HG03558 (cell line): Measurements from ENCODE around the gene PTPRG.

ENCODE experiments used
- ATAC-seq: cut with Tn5 transposase; IDR thresholded peaks from one replicate; pipeline ENCODE4 v1.9.1; 2021; ENCODE audit warnings: moderate number of reproducible peaks; ENCODE audit not compliant: unreplicated experiment; ENCODE audit errors: extremely low read depth

PTPRG gene

GRCh38 chr3:61646360-61646759 is 85.0 kb downstream of the PTPRG start:
- no peak for ATAC-seq

GRCh38 chr3:61646851-61647525 is 85.6 kb downstream of the PTPRG start:
- no peak for ATAC-seq

- no peak for ATAC-seq
These were observed 87.1 kb downstream of the PTPRG start for GRCh38 chr3:61648481-61648880.

GRCh38 chr3:61649381-61650170 is 88.2 kb downstream of the PTPRG start:
- no peak for ATAC-seq

- no peak for ATAC-seq
These were observed 88.9 kb downstream of the PTPRG start for GRCh38 chr3:61650276-61650675.

GRCh38 chr3:61650719-61651410 is 89.5 kb downstream of the PTPRG start:
- no peak for ATAC-seq

- no peak for ATAC-seq
These were observed 96.3 kb downstream of the PTPRG start for GRCh38 chr3:61657689-61658088.

- no peak for ATAC-seq
These were observed 101.5 kb downstream of the PTPRG start for GRCh38 chr3:61662861-61663260.

GRCh38 chr3:61663356-61664104 is 102.2 kb downstream of the PTPRG start:
- ATAC-seq = no peak

GRCh38 chr3:61664105-61664482 is 102.7 kb downstream of the PTPRG start:
- no peak for ATAC-seq

- no peak for ATAC-seq
These were observed 103.8 kb downstream of the PTPRG start for GRCh38 chr3:61665121-61665520.

- no peak for ATAC-seq
These were observed 104.6 kb downstream of the PTPRG start for GRCh38 chr3:61665987-61666386.

- ATAC-seq = no peak
These were observed 105.4 kb downstream of the PTPRG start for GRCh38 chr3:61666615-61667330.

- no peak for ATAC-seq
These were observed 106.0 kb downstream of the PTPRG start for GRCh38 chr3:61667383-61667782.

- no peak for ATAC-seq
These were observed 106.4 kb downstream of the PTPRG start for GRCh38 chr3:61667814-61668213.

GRCh38 chr3:61668317-61668864 is 107.0 kb downstream of the PTPRG start:
- ATAC-seq = no peak

GRCh38 chr3:61669203-61669602 is 107.8 kb downstream of the PTPRG start:
- ATAC-seq = no peak

GRCh38 chr3:61669668-61670299 is 108.4 kb downstream of the PTPRG start:
- no peak for ATAC-seq

- no peak for ATAC-seq
These were observed 112.3 kb downstream of the PTPRG start for GRCh38 chr3:61673651-61674050.
